Muscle of leg (tissue), 11 donors: ENCODE data around the gene CTDSPL. TPM values are rescaled to one million over a fixed set of nuclear protein-coding genes. Genes with fewer than 3 reads are reported as not detected.

ENCODE experiments used
- DNase-seq: peaks from one replicate; pipeline ENCODE4 v3.0.0; 2013
- H3K27ac ChIP-seq: one replicate; pipeline ENCODE4 v1.5.1; 2013; ENCODE audit warnings: mild to moderate bottlenecking, low read length, control low read depth
- H3K27me3 ChIP-seq: one replicate; pipeline ENCODE4 v1.6.1; 2013; ENCODE audit warnings: low read length; ENCODE audit not compliant: control insufficient read depth, insufficient read depth
- H3K36me3 ChIP-seq: one replicate; pipeline ENCODE4 v1.6.1; 2013; ENCODE audit warnings: low read length; ENCODE audit not compliant: control insufficient read depth, insufficient read depth
- H3K4me1 ChIP-seq: one replicate; pipeline ENCODE4 v1.6.1; 2013; ENCODE audit warnings: low read length; ENCODE audit not compliant: control insufficient read depth, insufficient read depth
- H3K4me3 ChIP-seq: one replicate; pipeline ENCODE4 v1.5.1; 2013; ENCODE audit warnings: low read length, control low read depth
- H3K9me3 ChIP-seq: replicated peaks from 2 replicates; pipeline ENCODE4 v1.6.1; 2013; ENCODE audit warnings: low read depth, low read length; ENCODE audit not compliant: control insufficient read depth
- WGBS: methylation state at CpG from one replicate; pipeline ENCODE4 v1.1.5; 2013; ENCODE audit warnings: missing lambda C conversion rate; ENCODE audit not compliant: insufficient coverage; 5-methylcytosine and 5-hydroxymethylcytosine counted together
- polyA plus RNA-seq, 8 donors: library from polyadenylated mRNA; unstranded; fragments of 120-200 nt; gene quantifications; one replicate each; pipeline versions ENCODE4 v1.2.1 to v1.2.3, GENCODE V29; 2013; ENCODE audit warnings: inconsistent platforms in 1 of 8, low replicate concordance in 1 of 8; ENCODE audit not compliant: insufficient read length in 8 of 8, insufficient read depth in 1 of 8
- total RNA-seq: library from RNA; stranded (reverse); fragments of 120-200 nt; gene quantifications from one replicate; pipeline ENCODE4 v1.2.4, GENCODE V29; 2013

CTDSPL gene
- total and polyA plus RNA-seq, 9 donors: 29.9 to 41.8 (median 38.0) TPM

DNA sequence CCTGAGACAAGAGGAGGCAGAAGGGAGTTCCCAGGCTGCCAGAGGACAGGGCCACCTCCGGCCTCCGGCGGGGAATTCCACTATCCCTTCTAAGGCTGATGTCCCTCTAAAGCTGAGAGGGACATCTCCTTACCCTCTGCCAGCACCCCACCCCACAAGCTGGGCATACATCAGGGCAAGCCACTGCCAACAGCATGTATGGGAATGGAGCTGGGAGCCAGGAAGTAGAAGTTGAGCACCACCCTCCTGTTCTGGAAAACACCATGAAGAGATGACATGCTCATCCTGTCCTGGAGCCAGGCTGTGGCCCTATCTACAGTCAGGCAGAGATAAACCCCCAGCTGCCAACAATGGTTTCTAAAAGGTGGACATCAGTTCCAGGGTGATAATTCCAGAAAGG lies 160.6 kb downstream of the CTDSPL start:
- Histone ChIP-seq H3K27me3 (no peaks in the 10 kb centered on the region), H3K4me1 (peaks cover 11% of the 10 kb centered on the region), H3K36me3 (peaks cover 27% of the 10 kb centered on the region), H3K9me3 (no peaks in the 10 kb centered on the region), H3K27ac (no peak overlapping the region), H3K4me3 (no peak overlapping the region)
- WGBS: no CpG with 5 or more reads among the region's 3 CpGs
- peak; percentile 17 for DNase-seq

DNA sequence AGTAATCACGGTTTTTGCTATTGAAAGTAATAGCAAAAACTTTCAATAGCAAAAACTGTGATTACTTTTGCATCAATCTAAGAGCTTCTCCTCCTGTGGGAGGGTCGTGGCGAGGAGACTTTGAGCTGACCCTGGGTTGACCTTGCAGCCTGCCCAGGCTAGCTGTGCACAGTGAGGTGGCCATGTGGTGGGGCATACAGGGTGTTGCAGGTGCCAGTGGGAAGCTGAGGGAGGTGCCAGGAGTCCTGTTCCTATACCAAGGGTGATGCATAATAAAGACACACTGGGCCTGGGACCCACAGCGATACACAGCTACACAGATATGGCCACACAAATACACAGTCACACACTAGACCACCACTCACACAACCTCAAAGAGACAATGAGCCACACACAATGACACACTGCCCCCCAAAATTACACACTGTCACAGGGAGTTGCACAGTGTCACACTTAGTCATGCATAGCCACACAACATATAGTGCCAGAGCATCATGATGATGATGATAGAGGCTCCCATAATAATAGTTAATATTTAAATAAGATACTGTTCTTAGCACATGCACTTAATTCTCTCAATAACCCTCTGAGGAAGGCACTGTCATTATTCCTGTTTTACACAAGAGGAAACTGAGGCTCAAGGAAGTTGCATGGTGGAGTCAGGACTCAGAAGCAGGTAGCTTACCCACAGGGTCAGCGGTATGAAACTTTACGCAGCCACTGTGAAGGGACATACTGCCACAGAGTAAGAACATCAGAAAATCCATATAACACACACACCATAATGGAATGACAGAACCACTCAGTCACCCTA lies 161.4 kb downstream of the CTDSPL start:
- Histone ChIP-seq H3K9me3 (no peaks in the 10 kb centered on the region), H3K27me3 (no peaks in the 10 kb centered on the region), H3K36me3 (peaks cover 19% of the 10 kb centered on the region), H3K4me3 (no peak overlapping the region), H3K27ac (no peak overlapping the region), H3K4me1 (peaks cover 11% of the 10 kb centered on the region)
- DNase-seq: peak; percentile 16
- 100% methylated on average over 2 of the region's 6 CpGs for WGBS

DNA sequence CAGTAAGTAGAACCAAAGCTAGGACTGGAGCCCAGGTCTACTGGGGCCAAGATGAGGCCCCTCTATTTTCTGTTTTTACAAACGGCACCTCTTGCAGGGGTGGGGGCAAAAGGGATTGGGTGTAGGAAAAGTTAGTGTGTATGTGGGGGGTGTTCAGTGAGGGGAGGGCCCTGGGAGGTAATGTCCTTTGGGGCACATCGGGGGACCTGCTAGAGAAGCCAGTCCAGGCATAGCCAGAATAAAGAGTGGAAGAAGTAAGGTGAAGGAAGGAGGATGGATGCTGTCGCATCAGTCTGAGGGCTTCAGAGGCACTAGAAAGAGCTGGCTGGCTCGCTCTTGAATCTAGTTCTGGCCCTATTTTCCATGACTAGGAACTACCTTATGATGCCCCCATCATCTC lies 165.2 kb downstream of the CTDSPL start:
- no peak overlapping the region for H3K4me3 ChIP-seq
- peaks cover 15% of the 10 kb centered on the region for H3K27me3 ChIP-seq
- H3K36me3 ChIP-seq: no peaks in the 10 kb centered on the region
- 64% methylated on average over 3 of the region's 4 CpGs for WGBS
- H3K4me1 ChIP-seq: peaks cover 34% of the 10 kb centered on the region
- no peaks in the 10 kb centered on the region for H3K9me3 ChIP-seq
- no peak overlapping the region for H3K27ac ChIP-seq
- no peak for DNase-seq

DNA sequence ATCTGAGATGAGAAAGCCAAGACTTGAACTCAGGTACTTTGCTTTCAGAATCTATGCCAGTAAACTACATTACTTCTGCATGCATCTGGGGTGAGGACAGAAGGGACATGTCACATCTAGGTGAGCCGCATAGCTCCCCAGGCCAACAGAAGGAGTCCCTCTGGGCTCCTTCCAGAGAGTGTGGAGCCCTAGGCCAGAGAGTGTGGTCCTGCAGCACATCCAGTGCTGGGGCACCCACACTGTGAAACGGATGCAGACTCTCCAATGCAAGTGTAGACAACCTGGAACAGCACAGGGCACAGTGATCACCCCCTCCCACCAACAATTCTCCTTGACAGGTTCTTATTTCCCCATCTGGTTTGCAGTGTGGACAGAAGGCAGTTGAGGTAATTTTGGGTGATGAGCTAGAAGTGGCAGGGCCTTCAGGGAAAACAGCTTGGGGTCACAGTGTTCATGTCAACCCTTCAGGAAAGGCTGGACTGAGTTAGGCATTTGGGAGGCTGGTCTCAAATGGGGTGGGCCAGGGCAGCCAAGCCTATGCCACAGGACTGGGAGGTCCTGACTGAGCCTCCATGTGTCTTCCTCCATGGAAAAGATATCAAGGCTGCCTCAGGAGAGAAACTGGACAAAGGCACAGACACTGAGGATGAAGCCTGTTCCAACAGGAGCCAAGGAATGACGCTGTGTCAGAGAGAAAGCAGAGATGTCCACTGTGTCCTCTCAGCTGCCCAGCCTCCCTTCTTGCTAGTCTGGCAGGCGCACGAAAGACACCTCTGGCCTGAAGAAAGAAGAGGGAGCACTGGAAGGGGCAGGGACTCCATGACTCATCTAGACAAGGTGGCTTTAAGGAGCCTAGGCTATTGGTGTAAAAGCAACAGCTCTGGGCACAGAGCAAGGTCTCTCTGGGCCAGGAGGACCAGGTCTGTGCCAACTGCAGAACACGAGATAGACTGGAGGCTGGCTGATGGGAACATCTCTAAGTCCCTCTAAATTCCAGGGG lies 166.1 kb downstream of the CTDSPL start:
- DNase-seq: no peak
- H3K36me3 ChIP-seq: no peaks in the 10 kb centered on the region
- H3K4me3 ChIP-seq: no peak overlapping the region
- H3K27ac ChIP-seq: no peak overlapping the region
- no peaks in the 10 kb centered on the region for H3K9me3 ChIP-seq
- H3K4me1 ChIP-seq: peaks cover 34% of the 10 kb centered on the region
- H3K27me3 ChIP-seq: peaks cover 15% of the 10 kb centered on the region
- 90% methylated on average over 4 of the region's 6 CpGs for WGBS

DNA sequence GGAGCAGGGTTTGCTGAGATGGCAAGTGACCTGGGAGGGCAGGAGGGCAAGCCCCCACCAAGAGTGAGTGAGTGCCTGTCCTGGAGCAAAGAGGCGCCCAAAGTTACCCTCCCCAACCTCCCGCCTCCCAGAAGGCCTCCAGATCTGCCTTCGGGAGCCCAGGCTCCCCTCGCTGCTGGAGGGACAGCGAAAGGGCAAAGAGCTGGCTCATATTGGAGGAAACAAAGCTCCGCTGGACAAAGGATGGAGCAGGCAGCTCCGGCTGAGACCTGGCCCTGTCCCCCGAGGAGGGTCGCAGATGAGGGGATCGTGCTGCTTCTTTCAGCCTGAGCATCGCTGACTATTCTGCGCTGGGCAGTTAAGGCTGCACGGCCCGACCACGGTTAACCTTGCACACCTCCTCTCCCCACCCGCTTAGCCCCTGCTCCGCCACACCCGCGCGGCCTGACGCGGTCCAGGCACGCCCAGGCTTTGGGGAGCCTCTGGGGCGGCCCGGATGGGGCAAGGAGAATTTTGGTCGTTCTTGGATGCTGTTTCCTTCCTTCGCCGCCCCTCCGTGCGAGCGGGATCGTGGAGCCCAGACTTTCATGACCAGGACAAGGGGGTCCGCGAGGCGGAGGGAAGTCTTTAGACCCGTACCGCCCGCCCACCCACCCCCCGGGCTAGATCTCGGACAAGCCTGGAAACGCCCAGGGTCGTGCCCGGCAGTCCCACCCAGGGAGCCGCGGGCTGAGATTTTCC lies 167.1 kb downstream of the CTDSPL start:
- no peak for DNase-seq
- H3K4me3 ChIP-seq: peak overlapping the region; percentile 76
- peak overlapping the region; percentile 47 for H3K27ac ChIP-seq
- H3K9me3 ChIP-seq: no peaks in the 10 kb centered on the region
- H3K36me3 ChIP-seq: no peaks in the 10 kb centered on the region
- H3K4me1 ChIP-seq: peaks cover 33% of the 10 kb centered on the region
- peaks cover 15% of the 10 kb centered on the region for H3K27me3 ChIP-seq
- 7% methylated on average over 21 of the region's 45 CpGs for WGBS

DNA sequence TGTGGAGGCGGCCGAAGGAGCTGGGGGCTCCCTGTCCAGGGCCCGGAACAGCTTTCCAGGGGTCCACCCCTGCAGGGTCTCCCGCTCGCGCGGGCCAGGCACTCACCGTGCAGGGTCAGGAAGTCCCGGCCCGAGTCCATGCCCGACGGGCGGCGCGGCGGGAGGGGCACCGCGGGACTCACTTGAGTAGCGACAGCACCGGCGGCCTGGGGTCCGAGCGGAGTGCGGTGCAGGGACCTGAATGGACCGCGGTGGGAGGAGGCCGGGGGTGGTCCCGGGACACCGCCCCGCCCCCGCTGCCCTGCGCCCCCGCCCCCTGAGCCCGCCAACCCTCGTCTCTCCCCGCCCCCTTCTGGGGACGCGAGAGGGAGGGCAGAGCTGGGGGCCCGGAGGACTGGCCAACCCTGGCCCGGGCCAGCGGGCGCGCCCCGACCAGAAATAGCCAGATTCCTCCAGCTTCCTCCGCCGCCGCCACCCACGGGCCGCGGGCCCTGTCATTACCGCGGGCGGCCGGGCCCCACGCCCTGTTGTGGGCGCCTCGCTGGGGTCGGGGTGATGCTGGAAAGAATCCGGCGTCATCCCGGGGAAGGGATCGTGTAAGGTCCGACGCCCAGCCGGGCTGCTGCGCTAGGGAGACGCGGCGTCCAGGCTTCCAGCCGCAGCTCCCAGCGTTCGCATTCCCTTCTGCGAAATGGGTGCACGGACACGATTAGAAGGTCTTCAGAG lies 167.9 kb downstream of the CTDSPL start, which contains the start of gene PLCD1:
TSS of gene PLCD1 (minus strand) at position 243 of the 726 bp plus-strand sequence. CDS start at position 140, 103 bp downstream.
- DNase-seq: peak; percentile 93
- Histone ChIP-seq H3K27ac (peak within 1 kb of the TSS; percentile 72), H3K9me3 (no peaks in the 10 kb centered on the region), H3K4me3 (peak within 1 kb of the TSS; percentile 76), H3K27me3 (peaks cover 15% of the 10 kb centered on the region), H3K36me3 (no peaks in the 10 kb centered on the region), H3K4me1 (peaks cover 30% of the 10 kb centered on the region)
- 1% methylated on average over 69 of the region's 75 CpGs for WGBS

DNA sequence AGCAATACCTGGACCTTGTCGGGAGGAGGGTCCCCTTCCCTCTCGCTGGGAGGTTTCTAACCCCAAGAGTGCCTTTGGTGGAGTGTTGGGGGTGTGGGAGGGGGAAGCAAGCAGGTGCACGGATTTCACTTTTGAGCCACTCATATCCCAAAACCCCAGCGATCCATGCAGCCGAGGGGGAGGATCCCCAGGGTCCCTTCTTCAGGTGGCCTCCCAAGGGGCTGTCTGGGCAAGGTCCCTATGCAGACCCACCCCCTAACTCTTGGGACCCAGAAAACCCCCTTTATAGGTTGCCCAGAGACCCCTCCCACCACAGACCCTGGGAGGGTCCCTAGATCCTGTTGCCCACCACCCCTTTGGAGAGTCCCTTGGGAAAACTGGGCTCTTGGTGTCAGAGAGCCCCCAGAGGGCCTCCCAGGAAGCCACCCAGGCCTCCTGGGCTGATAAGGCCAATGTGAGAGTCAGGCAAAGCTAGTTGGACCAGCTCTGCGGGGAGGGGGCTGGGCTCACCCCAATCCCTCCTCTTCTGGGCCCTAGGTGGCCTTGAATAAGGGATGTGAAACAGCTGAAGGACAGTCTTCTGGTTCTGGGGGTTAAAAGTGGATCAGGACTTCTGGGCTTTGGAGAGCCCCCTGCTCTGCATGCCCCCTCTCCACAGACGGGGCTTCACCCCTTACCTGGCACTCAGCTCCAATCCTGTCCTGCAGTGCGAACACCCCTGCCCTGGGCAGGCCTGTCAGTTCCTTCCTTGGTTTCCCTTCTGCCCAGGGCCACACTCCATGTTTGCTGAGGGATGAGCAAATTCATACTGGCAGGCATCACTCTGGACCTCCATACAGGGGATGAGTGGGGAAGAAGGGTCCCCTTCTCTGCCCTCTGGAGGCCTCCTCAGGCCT lies 168.7 kb downstream of the CTDSPL start:
- peaks cover 15% of the 10 kb centered on the region for H3K27me3 ChIP-seq
- H3K4me3 ChIP-seq: peak overlapping the region; percentile 76
- H3K27ac ChIP-seq: peak overlapping the region; percentile 72
- 43% methylated on average over 5 of the region's 8 CpGs for WGBS
- H3K9me3 ChIP-seq: no peaks in the 10 kb centered on the region
- peaks cover 28% of the 10 kb centered on the region for H3K4me1 ChIP-seq
- DNase-seq: no peak
- no peaks in the 10 kb centered on the region for H3K36me3 ChIP-seq

DNA sequence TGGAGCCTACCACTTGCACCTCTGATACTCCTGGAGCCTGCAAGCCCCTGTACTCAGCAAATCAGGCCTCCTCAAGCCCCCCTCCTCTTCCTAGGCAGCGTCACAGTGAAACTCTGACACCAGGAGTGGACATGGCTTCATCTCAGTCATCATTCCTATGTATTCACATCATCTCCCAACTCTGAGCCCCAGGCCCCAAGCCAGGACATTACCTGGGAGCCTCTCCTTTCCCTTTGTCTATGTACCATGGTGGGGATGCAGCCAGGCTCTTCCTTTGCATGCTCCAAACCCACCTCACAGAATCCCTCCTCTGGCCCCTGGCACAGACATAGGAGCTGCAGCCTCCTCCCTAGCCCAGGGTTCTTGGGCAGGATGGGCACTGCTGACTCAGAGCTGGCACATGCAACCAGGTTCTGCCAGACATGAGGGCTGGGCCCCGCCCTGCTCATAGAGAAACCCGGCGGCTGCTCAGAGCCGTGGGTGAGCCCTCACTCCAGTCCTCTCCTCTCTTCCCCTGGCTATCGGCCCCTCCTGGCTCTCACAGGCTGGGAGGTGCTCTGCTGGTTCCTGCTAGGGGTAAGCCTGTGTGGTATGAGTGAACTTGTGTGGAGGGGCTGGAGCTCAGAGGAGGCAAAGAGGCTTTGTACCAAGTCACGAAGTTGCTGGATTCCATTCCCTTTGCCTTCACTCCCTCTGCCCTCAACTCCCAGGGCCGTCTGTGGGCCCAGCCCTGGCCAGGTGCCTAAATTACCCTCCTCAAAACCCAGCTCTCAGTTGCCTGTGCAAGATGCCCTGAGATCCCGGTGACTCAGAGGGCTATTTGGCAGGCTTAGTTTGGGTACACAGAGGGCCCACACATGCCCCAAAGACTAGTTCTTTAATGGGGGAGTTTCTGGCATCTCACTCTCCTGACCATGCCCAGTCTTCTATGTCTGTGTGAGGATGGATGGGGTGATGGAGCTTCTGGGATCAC lies 169.6 kb downstream of the CTDSPL start:
- Histone ChIP-seq H3K27me3 (peaks cover 15% of the 10 kb centered on the region), H3K27ac (no peak overlapping the region), H3K9me3 (no peaks in the 10 kb centered on the region), H3K4me3 (no peak overlapping the region), H3K4me1 (peaks cover 23% of the 10 kb centered on the region), H3K36me3 (no peaks in the 10 kb centered on the region)
- WGBS: 42% methylated on average over 3 of the region's 9 CpGs
- no peak for DNase-seq
